Ovary (tissue), 9 donors: ENCODE data around the gene GRIN2B. TPM values are rescaled to one million over a fixed set of nuclear protein-coding genes. Genes with fewer than 3 reads are reported as not detected.

Experiments
- DNase-seq, 5 donors: peaks; one replicate each; pipeline ENCODE4 v3.0.0-alpha.2; 2019 to 2020
- H3K27ac ChIP-seq, 2 donors: fragments of 200-600 bp; one replicate each; pipeline versions ENCODE4 v1.5.1 to v1.8.0; 2019 to 2022
- H3K27me3 ChIP-seq: fragments of 200-600 bp; one replicate; pipeline ENCODE4 v1.8.0; 2022
- H3K36me3 ChIP-seq: fragments of 200-600 bp; sonication (generic); one replicate; pipeline ENCODE4 v1.5.1; 2019
- H3K4me1 ChIP-seq: one replicate; pipeline ENCODE4 v1.8.1; 2013; ENCODE audit warnings: mild to moderate bottlenecking, moderate library complexity; ENCODE audit not compliant: insufficient read depth
- H3K4me3 ChIP-seq: fragments of 200-600 bp; sonication (generic); one replicate; pipeline ENCODE4 v1.5.1; 2017
- H3K9me3 ChIP-seq, 2 donors: fragments of 200-600 bp in 1 of 2; sonication (generic) in 1 of 2; one replicate each; pipeline versions ENCODE4 v1.5.1 to v1.8.1; 2013 to 2019; ENCODE audit warnings: mild to moderate bottlenecking in 1 of 2, moderate library complexity in 1 of 2
- CTCF ChIP-seq, 3 donors: fragments of 450-650 bp in 2 of 3; fragments of 200-600 bp in 1 of 3; IDR thresholded peaks; one replicate each; pipeline versions ENCODE4 v1.5.1 to v1.8.0; 2016 to 2022; ENCODE audit warnings: antibody characterized with exemption in 3 of 3, mild to moderate bottlenecking in 1 of 3
- EP300 ChIP-seq: sonication (generic); formaldehyde crosslinking; IDR thresholded peaks from one replicate; pipeline ENCODE4 v1.6.1; 2017; ENCODE audit warnings: antibody characterized with exemption
- POLR2A ChIP-seq: fragments of 450-650 bp; IDR thresholded peaks from one replicate; pipeline ENCODE4 v1.6.1; 2017; ENCODE audit warnings: antibody characterized with exemption, mild to moderate bottlenecking, moderate library complexity
- WGBS, 3 donors: extraction: QIAGEN DNeasy Blood & Tissue Kit in 1 of 3; methylation state at CpG; one replicate each; pipeline versions ENCODE4 v1.1.5 to v1.1.7; 2013 to 2017; 5-methylcytosine and 5-hydroxymethylcytosine counted together
- intact Hi-C, 4 donors: fragments of 100-400 bp; cut with DNase I; formaldehyde crosslinking; loops; one replicate each; pipeline versions ENCODE4 v1.11.0 to v1.15.1; 2022 to 2023
- polyA plus RNA-seq, 2 donors: library from polyadenylated mRNA; stranded (reverse); fragments of 200-250 nt in 1 of 2; fragments of 350-450 nt in 1 of 2; fragmentation: Illumina TruSeq in 1 of 2; extraction: RNeasy Lipid Tissue Mini Kit (QIAGEN cat#74804) in 1 of 2; gene quantifications; one replicate each; pipeline ENCODE4 v1.2.3, GENCODE V29; 2013 to 2014
- total RNA-seq, 7 donors: library from RNA; depleted of rRNA in 2 of 7; stranded (reverse); fragments of >200 nt in 2 of 7; fragmentation: NEBNext Ultra II Directional in 3 of 7; extraction: Animal tissue kit (Norgen Biotek cat#: 25700) in 3 of 7; gene quantifications; one replicate each; pipeline versions ENCODE4 v1.1.0 to v1.2.4, GENCODE V29; 2016 to 2023
- donor health status: DM: no; HTN: no; CAD: no; lungs with moderate emphysema.
- donor health status: DM: no; HTN: no; CAD: no.
- donor health status: Bipolar disorder and iron deficiency.
- donor health status: DM: yes; HTN: yes; CAD: no.
- donor health status: DM: no; HTN: no; CAD: no.
- donor health status: DM: yes; HTN: yes; CAD: no.

GRIN2B gene
- total and polyA plus RNA-seq, 9 donors, result under 0.01 to 0.27 (median 0.11) TPM; not detected in 1

- H3K4me3 ChIP-seq, result no peak overlapping the region
- H3K9me3 ChIP-seq, result no peaks in the 10 kb centered on the region
- no peak overlapping the region for H3K27ac ChIP-seq
- no peaks in the 10 kb centered on the region for H3K36me3 ChIP-seq
- no peaks in the 10 kb centered on the region for H3K27me3 ChIP-seq
- H3K4me1 ChIP-seq, result no peaks in the 10 kb centered on the region
- TF ChIP-seq EP300, result no peak
- TF ChIP-seq POLR2A, result no peak
- TF ChIP-seq CTCF (IDR thresholded peaks at IDR 0.05), result no peak
- 76 to 87% (median 81%) methylated on average over 2 of the region's 2 CpGs for WGBS, 3 donors
- no peak for DNase-seq
- intact Hi-C loops, result no loop called here
Observed at GRCh38 chr12:13976880-13977279, 4.5 kb downstream of the GRIN2B start.

GRCh38 chr12:13976028-13976584 is 5.3 kb downstream of the GRIN2B start:
- Histone ChIP-seq H3K4me3 (no peak overlapping the region), H3K4me1 (no peaks in the 10 kb centered on the region), H3K27ac (no peak overlapping the region), H3K27me3 (no peaks in the 10 kb centered on the region), H3K36me3 (no peaks in the 10 kb centered on the region), H3K9me3 (no peaks in the 10 kb centered on the region)
- intact Hi-C loops, result no loop called here
- no peak for TF ChIP-seq CTCF (IDR thresholded peaks at IDR 0.05)
- TF ChIP-seq EP300, result no peak
- TF ChIP-seq POLR2A, result no peak
- no peak for DNase-seq
- 60 to 71% (median 60%) methylated on average over 7 of the region's 7 CpGs for WGBS, 3 donors

- Histone ChIP-seq H3K27me3 (no peaks in the 10 kb centered on the region), H3K9me3 (no peaks in the 10 kb centered on the region), H3K4me3 (no peak overlapping the region), H3K27ac (no peak overlapping the region), H3K4me1 (no peaks in the 10 kb centered on the region), H3K36me3 (no peaks in the 10 kb centered on the region)
- no peak for DNase-seq
- TF ChIP-seq EP300 (no peak), POLR2A (no peak), CTCF (IDR thresholded peaks at IDR 0.05) (no peak)
- intact Hi-C loops, result no loop called here
Observed at GRCh38 chr12:13973996-13974395, 7.4 kb downstream of the GRIN2B start.

GRCh38 chr12:13970803-13971202 is 10.6 kb downstream of the GRIN2B start:
- H3K36me3 ChIP-seq, result no peaks in the 10 kb centered on the region
- H3K27me3 ChIP-seq, result no peaks in the 10 kb centered on the region
- no peak overlapping the region for H3K4me3 ChIP-seq
- H3K4me1 ChIP-seq, result no peaks in the 10 kb centered on the region
- intact Hi-C loops, result loop anchor here in 1 of 4 donors (1.0 kb wide), 1 partner anchor 42 kb away; no protein-coding TSS in a partner anchor
- no peaks in the 10 kb centered on the region for H3K9me3 ChIP-seq
- TF ChIP-seq CTCF (IDR thresholded peaks at IDR 0.05) (no peak), POLR2A (no peak), EP300 (no peak)
- no peak for DNase-seq
- H3K27ac ChIP-seq, result no peak overlapping the region
- WGBS, 3 donors, result 14 to 32% (median 18%) methylated on average over 4 of the region's 4 CpGs
